Activated CD4-positive, alpha-beta T cell treated with anti-CD3 and anti-CD28 coated beads for 4 hours (primary cell): ENCODE data around the gene TEX52.

ENCODE experiments used
- DNase-seq, 2 donors: peaks; one replicate each; pipeline ENCODE4 v3.0.0-alpha.2; 2020

TEX52 gene

GRCh38 chr12:2826721-2827515 is 29.9 kb downstream of the TEX52 start:
- DNase-seq, result no peak

GRCh38 chr12:2826036-2826435 is 30.8 kb downstream of the TEX52 start:
- DNase-seq, result no peak

DNA sequence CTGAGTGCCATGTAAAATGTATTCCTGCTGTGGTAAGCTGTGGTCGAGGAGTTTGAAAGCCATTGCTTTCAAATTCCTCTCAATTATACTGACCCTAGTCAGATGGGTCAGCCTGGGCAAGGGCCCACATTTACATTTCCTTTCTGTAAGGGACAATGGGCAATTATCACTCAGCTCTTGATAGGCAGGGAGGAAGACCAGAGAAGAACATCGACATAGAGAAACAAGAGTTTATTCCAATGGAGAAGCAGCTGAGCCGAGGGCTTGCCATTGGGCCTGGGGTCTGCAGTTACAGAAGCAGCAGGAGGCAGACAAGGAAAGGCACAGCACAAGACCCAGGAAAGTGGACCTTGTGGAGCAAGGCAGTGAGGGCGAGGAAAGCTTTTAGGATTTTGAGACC is 31.7 kb downstream of the TEX52 start:
- no peak for DNase-seq

DNA sequence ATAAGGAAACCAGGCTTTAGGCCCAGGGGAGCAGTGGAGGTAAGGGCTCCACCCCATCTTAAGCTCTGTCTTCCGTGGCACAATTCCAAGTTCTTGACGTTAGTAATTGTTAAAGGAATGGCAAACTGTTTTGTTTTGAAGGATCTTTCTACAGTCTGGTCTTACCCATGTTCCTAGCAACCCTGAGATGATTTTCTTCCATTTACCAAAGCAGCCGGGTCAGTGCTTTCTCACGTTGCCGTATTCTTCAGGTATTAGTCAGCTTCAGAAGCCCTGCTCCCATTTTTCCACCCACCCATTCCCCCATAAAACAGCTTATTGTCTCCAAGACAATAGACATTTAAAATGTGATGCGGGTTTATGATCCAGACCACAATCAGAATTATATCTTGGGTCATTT is 32.3 kb downstream of the TEX52 start:
- DNase-seq, result no peak

DNA sequence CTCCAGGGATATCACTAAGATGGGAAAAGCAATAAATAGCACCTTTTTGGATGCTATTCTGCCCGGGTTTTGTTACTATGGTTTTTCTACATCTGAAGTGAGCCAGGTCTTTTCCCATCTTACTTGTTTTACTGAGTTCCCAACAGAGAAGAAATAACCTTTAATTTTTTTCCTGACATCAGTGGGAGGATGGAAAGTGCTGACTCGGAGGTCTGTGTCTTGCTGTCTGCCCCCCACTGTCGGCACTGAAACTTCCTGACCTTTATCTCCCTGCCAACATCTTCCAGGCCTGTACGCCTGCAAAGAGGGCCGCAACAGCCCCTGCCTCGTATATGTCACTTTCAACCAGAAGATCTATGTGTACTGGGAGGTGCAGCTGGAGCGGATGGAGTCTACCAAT is 33.4 kb downstream of the TEX52 start:
- DNase-seq, result no peak

- no peak for DNase-seq
Measured at GRCh38 chr12:2820432-2820831, 36.4 kb downstream of the TEX52 start.

GRCh38 chr12:2819810-2820209 is 37.0 kb downstream of the TEX52 start:
- no peak for DNase-seq

- peak; percentile 50 to 56 for DNase-seq
Measured at GRCh38 chr12:2813214-2814185, 43.3 kb downstream of the TEX52 start.

- peak; percentile 95 to 96 for DNase-seq
Measured at GRCh38 chr12:2812290-2813213, 44.3 kb downstream of the TEX52 start, which contains the start of gene ITFG2. Gene ITFG2, plus strand, starts transcription at chr12:2812668. Its CDS starts 93 bp downstream, at chr12:2812761.

GRCh38 chr12:2811801-2812200 is 45.0 kb downstream of the TEX52 start:
- DNase-seq, result no peak

- DNase-seq, result no peak
Measured at GRCh38 chr12:2806700-2807099, 50.1 kb downstream of the TEX52 start.

GRCh38 chr12:2805143-2805520 is 51.7 kb downstream of the TEX52 start:
- DNase-seq, result no peak

- no peak for DNase-seq
Measured at GRCh38 chr12:2804393-2805142, 52.3 kb downstream of the TEX52 start.

DNA sequence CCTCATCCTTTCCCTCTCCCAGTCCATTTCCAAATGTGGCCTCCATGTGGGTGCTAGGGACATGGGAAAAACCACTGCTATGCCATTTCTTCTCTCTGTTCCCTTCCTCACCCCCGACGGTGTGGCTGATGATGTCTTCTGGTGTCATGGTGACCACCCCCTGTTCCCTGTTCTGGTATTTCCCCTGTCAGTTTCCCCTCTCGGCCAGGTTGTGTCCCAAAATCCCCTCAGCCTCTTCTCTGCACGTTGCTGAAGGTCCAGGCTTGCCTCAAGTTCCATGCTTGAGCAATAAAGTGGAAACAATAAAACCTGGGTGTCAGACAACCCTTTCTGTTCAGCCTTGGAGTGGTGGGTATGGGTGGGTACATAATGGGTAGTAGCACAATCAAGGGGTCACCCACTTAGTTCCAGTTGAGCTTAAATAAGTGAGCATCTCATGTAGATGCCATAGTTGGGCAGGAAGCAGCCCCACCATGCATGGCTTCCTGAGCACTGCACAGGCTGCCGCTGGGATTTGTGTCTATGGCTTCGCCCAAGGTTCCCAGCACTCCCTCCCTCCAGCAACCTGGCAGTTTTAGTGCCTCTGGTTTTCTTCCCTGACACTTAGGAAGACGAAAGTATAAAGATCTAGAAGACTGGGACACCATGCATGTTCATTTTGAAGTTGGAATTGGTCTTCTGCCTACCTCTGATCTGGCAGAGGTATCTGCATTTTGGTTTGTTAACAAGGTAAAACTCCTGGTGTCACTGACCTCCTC is 53.0 kb downstream of the TEX52 start:
- DNase-seq, result no peak

GRCh38 chr12:2801044-2801783 is 55.6 kb downstream of the TEX52 start:
- no peak for DNase-seq

GRCh38 chr12:2800046-2800570 is 56.7 kb downstream of the TEX52 start:
- no peak for DNase-seq
